SJCRH30 (cell line): ENCODE results near the gene FRYL. TPM values are rescaled to one million over a fixed set of nuclear protein-coding genes. Genes with fewer than 3 reads are reported as not detected.

Source experiments
- DNase-seq, 2 experiments: peaks; one replicate each; pipeline ENCODE4 v3.0.0-alpha.2; 2015 to 2020
- H3K27ac ChIP-seq: fragments of 250-450 bp; sonication (Bioruptor Pico); 2 replicates; pipeline ENCODE4 v1.5.1; 2020; ENCODE audit warnings: mild to moderate bottlenecking, moderate library complexity
- H3K27me3 ChIP-seq: fragments of 250-450 bp; sonication (Bioruptor Pico); 2 replicates; pipeline ENCODE4 v1.5.1; 2020; ENCODE audit warnings: mild to moderate bottlenecking, moderate library complexity
- H3K36me3 ChIP-seq: fragments of 250-450 bp; sonication (Bioruptor Pico); 2 replicates; pipeline ENCODE4 v1.5.1; 2020; ENCODE audit warnings: mild to moderate bottlenecking, moderate library complexity
- H3K4me1 ChIP-seq: fragments of 250-450 bp; sonication (Bioruptor Pico); 2 replicates; pipeline ENCODE4 v1.5.1; 2020; ENCODE audit warnings: mild to moderate bottlenecking, moderate library complexity
- H3K4me3 ChIP-seq: fragments of 250-450 bp; sonication (Bioruptor Pico); 2 replicates; pipeline ENCODE4 v1.5.1; 2020; ENCODE audit warnings: mild to moderate bottlenecking, moderate library complexity
- H3K9me3 ChIP-seq: fragments of 250-450 bp; sonication (Bioruptor Pico); replicated peaks from 2 replicates; pipeline ENCODE4 v1.5.1; 2020; ENCODE audit warnings: mild to moderate bottlenecking, moderate library complexity
- total RNA-seq: library from RNA; depleted of rRNA; stranded (reverse); fragments of >200 nt; shearing (Covaris generic); gene quantifications from 2 replicates; pipeline ENCODE4 v1.2.3, GENCODE V29; 2014

Gene FRYL
- total RNA-seq, 1 experiment from 2014 or later, result 67.7 TPM

DNA sequence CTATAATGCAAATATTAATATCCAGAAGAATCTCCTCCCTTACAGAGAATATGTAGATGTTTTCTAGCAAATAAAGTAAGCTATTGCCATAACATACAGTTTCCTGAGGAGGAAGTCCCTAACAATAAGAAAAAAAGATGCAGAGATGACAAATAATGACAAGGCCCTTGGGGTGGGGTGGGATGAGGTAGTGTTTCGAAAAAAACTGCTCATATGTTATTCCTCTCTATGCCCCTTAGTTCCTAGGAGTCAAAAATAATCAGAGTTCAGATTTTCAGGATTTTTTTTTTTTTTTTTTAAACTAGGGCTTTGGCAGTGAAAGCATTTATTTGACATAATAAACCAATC is 191.0 kb downstream of the FRYL start:
- DNase-seq, result no peak
- Histone ChIP-seq H3K4me1 (no peaks in the 10 kb centered on the region), H3K36me3 (peaks cover 43% of the 10 kb centered on the region), H3K9me3 (no peaks in the 10 kb centered on the region), H3K4me3 (no peak overlapping the region), H3K27ac (no peak overlapping the region), H3K27me3 (no peaks in the 10 kb centered on the region)

DNA sequence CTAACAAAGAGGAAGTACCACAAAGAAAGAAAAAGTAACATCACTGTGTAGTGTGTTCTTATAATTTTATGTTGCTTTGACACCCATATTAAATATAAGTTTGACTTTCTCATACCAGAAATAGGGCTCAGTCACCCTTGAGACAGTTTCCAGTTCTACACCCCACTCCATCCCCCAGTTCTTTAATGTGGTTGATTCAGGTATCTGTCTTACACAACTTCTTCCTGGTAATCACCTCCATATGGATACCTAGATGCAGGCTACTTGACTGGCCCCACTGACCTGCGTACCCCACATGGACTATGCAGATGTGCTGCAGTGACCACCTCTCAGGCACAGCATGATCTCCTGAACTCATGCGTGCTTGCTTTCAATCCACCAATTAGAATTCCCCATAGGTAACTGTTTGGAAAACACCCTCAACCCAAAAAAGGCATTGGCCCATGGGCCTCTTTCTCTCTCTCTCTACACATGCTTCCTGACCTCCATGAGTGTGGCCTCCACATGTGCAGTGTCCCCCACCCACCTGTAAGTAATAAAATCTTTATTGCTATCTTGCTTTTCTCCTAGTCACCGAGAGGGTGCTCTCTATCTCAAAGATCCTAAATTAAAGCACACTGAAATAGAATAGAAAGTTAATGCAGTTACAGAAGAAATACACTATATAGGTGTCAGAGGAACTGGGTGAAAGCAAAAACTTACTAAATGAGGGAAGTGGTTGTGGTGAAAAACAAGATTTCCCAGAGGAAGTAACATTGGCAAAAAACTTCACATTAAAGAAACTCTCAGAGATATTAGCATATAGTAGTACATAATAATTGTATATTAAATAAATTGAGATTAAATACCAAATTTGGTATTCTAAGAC is 191.6 kb downstream of the FRYL start:
- Histone ChIP-seq H3K27ac (no peak overlapping the region), H3K4me3 (no peak overlapping the region), H3K9me3 (no peaks in the 10 kb centered on the region), H3K36me3 (peaks cover 43% of the 10 kb centered on the region), H3K27me3 (no peaks in the 10 kb centered on the region), H3K4me1 (no peaks in the 10 kb centered on the region)
- DNase-seq, result no peak

GRCh38 chr4:48585401-48585800 is 194.7 kb downstream of the FRYL start:
- Histone ChIP-seq H3K4me3 (no peak overlapping the region), H3K4me1 (no peaks in the 10 kb centered on the region), H3K27ac (no peak overlapping the region), H3K9me3 (no peaks in the 10 kb centered on the region), H3K27me3 (no peaks in the 10 kb centered on the region), H3K36me3 (peaks cover 46% of the 10 kb centered on the region)
- DNase-seq, result no peak

DNA sequence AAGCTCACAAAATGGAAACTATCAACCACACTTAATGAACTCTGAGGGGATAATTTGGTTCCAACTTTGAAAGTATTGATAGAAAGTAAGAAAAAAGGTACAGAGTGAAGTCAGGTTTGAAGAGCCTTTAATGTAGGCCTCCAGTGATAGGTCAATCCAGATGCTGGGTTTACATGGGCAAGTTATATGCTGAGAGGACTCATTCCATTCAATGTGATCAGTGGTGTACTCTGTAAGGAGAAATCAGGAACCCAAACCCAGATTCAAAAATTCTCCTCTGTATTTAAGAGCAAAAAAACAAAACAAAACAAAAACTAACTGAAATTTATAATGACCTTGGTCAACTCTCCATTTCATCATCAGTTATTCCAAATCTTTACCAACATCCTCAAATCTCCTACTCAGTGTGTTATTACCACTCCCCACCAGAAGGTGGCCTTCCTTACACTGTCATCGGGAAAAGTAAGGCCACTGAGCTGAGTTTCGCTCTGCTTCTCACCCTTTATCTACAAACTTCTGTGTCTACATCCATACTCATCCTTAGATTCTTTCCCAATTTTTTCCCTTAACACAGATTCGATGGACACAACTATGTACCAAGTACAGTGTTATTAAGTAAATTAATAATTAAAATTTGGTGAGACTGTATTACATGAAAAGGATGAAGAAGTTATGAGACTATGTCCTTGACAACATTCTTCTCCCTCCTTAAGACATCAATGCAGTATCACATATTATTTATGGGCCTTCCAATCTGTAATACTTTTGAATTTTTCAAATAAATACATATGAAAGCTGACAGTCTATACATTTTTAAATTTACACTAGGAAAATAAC is 201.7 kb downstream of the FRYL start:
- no peak overlapping the region for H3K4me3 ChIP-seq
- H3K9me3 ChIP-seq, result no peaks in the 10 kb centered on the region
- H3K27me3 ChIP-seq, result no peaks in the 10 kb centered on the region
- peak; percentile 55 to 82 for DNase-seq
- peaks cover 35% of the 10 kb centered on the region for H3K36me3 ChIP-seq
- H3K4me1 ChIP-seq, result no peaks in the 10 kb centered on the region
- no peak overlapping the region for H3K27ac ChIP-seq

- no peak overlapping the region for H3K4me3 ChIP-seq
- no peak for DNase-seq
Measured at GRCh38 chr4:48575964-48576363, 204.1 kb downstream of the FRYL start.

GRCh38 chr4:48571471-48571870 is 208.6 kb downstream of the FRYL start:
- Histone ChIP-seq H3K27ac (no peak overlapping the region), H3K9me3 (no peaks in the 10 kb centered on the region), H3K4me1 (no peaks in the 10 kb centered on the region), H3K27me3 (no peaks in the 10 kb centered on the region), H3K4me3 (no peak overlapping the region), H3K36me3 (peaks cover 47% of the 10 kb centered on the region)
- DNase-seq, result no peak

More at GRCh38 chr4:48575964-48576363, 204.1 kb downstream of the FRYL start:
- Histone ChIP-seq H3K9me3 (no peaks in the 10 kb centered on the region), H3K36me3 (peaks cover 29% of the 10 kb centered on the region), H3K27ac (no peak overlapping the region), H3K4me1 (no peaks in the 10 kb centered on the region), H3K27me3 (no peaks in the 10 kb centered on the region)

DNA sequence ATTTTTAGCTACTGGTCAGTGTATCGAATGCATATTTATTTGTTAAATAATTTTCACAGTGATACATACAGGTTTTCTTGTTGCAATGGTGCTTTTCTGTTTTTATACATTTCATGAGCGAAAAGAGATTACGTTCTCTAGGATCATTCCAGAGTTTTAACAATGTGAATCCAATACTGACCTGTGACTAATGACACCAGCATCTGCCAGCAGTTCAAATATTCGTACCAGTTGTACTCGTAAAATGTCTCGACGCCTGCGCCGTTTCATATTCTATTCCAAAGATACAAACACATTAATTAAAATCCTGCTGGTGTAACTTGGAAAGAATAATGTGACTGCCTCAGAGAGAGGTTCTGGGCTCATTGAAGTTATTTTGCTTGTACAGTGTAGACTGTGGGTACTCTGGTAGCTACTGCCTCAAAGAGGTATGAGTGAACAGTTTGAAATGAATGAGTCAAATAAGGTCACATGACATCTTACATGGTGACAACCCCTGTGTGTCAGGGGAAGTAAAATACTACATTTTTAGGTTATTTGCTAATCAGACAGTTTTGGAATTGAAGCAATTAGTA is 209.3 kb downstream of the FRYL start:
- DNase-seq, result no peak
- no peak overlapping the region for H3K4me3 ChIP-seq
- no peak overlapping the region for H3K27ac ChIP-seq
- no peaks in the 10 kb centered on the region for H3K27me3 ChIP-seq
- no peaks in the 10 kb centered on the region for H3K4me1 ChIP-seq
- H3K9me3 ChIP-seq, result no peaks in the 10 kb centered on the region
- peaks cover 46% of the 10 kb centered on the region for H3K36me3 ChIP-seq

DNA sequence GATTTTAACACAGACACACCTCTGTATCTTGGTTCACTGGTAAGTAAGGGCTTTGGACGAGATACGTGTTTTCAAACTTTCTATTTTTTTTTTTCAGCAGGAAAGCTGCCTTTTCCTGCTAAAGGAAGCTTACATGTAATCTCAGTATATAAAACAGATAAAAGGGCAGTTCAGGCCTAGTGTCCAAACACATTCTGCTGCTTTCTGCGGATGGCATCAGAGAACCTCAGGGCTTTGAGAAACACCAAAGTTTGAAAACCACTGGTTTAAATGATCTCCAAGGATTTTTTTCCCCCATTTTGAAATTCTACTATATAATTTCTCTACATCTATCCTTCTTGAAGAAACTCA is 214.1 kb downstream of the FRYL start:
- Histone ChIP-seq H3K27me3 (no peaks in the 10 kb centered on the region), H3K27ac (no peak overlapping the region), H3K4me3 (no peak overlapping the region), H3K9me3 (no peaks in the 10 kb centered on the region), H3K36me3 (peaks cover 29% of the 10 kb centered on the region), H3K4me1 (no peaks in the 10 kb centered on the region)
- no peak for DNase-seq

GRCh38 chr4:48565362-48566033 is 214.6 kb downstream of the FRYL start:
- Histone ChIP-seq H3K27me3 (no peaks in the 10 kb centered on the region), H3K9me3 (no peaks in the 10 kb centered on the region), H3K27ac (no peak overlapping the region), H3K4me1 (no peaks in the 10 kb centered on the region), H3K36me3 (peaks cover 26% of the 10 kb centered on the region), H3K4me3 (no peak overlapping the region)
- DNase-seq, result no peak

GRCh38 chr4:48564151-48564550 is 215.9 kb downstream of the FRYL start:
- no peaks in the 10 kb centered on the region for H3K27me3 ChIP-seq
- H3K4me3 ChIP-seq, result no peak overlapping the region
- DNase-seq, result no peak
- no peaks in the 10 kb centered on the region for H3K4me1 ChIP-seq
- no peak overlapping the region for H3K27ac ChIP-seq
- peaks cover 20% of the 10 kb centered on the region for H3K36me3 ChIP-seq
- no peaks in the 10 kb centered on the region for H3K9me3 ChIP-seq

- H3K27ac ChIP-seq, result no peak overlapping the region
- no peak for DNase-seq
Measured at GRCh38 chr4:48558819-48559218, 221.3 kb downstream of the FRYL start.

DNA sequence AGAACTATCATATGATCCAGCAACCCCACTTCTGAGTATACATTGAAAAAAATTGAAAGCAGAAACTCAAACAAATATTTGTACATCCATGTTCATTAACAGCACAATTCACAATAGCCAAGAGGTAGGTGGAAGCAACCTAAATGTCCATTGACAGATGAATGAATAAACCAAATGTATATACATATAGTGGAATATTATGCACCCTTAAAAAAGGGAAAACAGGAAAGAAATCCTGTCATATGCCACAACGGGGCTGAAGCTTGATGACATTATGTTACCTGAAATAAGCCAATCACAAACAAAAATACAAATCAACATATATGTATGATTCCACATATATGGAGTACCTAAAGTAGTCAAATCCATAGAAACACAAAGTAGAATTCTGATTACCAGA is 222.1 kb downstream of the FRYL start:
- H3K36me3 ChIP-seq, result peaks cover 42% of the 10 kb centered on the region
- no peaks in the 10 kb centered on the region for H3K4me1 ChIP-seq
- H3K9me3 ChIP-seq, result no peaks in the 10 kb centered on the region
- no peak overlapping the region for H3K27ac ChIP-seq
- no peak for DNase-seq
- H3K27me3 ChIP-seq, result no peaks in the 10 kb centered on the region
- H3K4me3 ChIP-seq, result no peak overlapping the region

More at GRCh38 chr4:48558819-48559218, 221.3 kb downstream of the FRYL start:
- H3K36me3 ChIP-seq, result peaks cover 43% of the 10 kb centered on the region
- H3K4me1 ChIP-seq, result no peaks in the 10 kb centered on the region
- H3K9me3 ChIP-seq, result no peaks in the 10 kb centered on the region
- no peaks in the 10 kb centered on the region for H3K27me3 ChIP-seq
- H3K4me3 ChIP-seq, result no peak overlapping the region

DNA sequence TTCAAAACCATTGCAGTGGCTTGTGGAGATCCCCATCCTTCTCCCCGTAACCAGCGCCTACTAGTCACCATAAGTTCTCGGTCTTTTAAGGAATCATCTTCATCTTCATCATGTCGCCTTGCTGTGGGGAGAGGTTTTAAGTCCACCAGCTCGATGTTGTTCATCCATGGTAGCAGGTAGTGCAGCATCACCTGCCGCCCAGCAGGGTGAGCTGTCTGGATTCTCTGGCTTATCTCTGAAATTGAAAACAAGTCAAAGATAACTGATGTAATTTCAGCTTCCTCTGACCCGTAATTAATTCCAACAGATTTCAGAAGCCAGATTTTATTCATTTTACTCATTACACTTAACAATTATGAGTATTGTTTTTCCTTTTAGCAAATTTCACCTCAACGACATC is 222.6 kb downstream of the FRYL start:
- H3K27ac ChIP-seq, result no peak overlapping the region
- H3K4me1 ChIP-seq, result no peaks in the 10 kb centered on the region
- no peaks in the 10 kb centered on the region for H3K9me3 ChIP-seq
- H3K36me3 ChIP-seq, result peaks cover 41% of the 10 kb centered on the region
- DNase-seq, result no peak
- H3K27me3 ChIP-seq, result no peaks in the 10 kb centered on the region
- H3K4me3 ChIP-seq, result no peak overlapping the region

- Histone ChIP-seq H3K9me3 (no peaks in the 10 kb centered on the region), H3K4me3 (no peak overlapping the region), H3K27ac (no peak overlapping the region), H3K4me1 (no peaks in the 10 kb centered on the region), H3K36me3 (peaks cover 45% of the 10 kb centered on the region), H3K27me3 (no peaks in the 10 kb centered on the region)
- no peak for DNase-seq
Measured at GRCh38 chr4:48556268-48556667, 223.8 kb downstream of the FRYL start.

- Histone ChIP-seq H3K9me3 (no peaks in the 10 kb centered on the region), H3K27me3 (no peaks in the 10 kb centered on the region), H3K36me3 (peaks cover 51% of the 10 kb centered on the region)
Measured at GRCh38 chr4:48554606-48555005, 225.5 kb downstream of the FRYL start.

More at GRCh38 chr4:48554606-48555005, 225.5 kb downstream of the FRYL start:
- Histone ChIP-seq H3K27ac (no peak overlapping the region), H3K4me3 (no peak overlapping the region), H3K4me1 (no peaks in the 10 kb centered on the region)
- DNase-seq, result no peak
